Measurements from ENCODE around the gene GSTK1.
"Not testable (repeated sequence)": the region's sequence is repeated elsewhere in the genome, so short reads cannot be mapped to it uniquely, and the experiment has no call there.

The GSTK1 gene

GRCh38 chr7:143263266-143264195, at the start of gene GSTK1:
TSS of gene GSTK1 (plus strand) at chr7:143263441. CDS start at chr7:143263514, 73 bp downstream.
- ATAC-seq = peak; percentile 97

- not testable (repeated sequence) for ATAC-seq
Measured at GRCh38 chr7:143213478-143213877, 49.8 kb upstream of the GSTK1 start.

GRCh38 chr7:143214789-143215679, 48.2 kb upstream of the GSTK1 start:
- ATAC-seq = peak; percentile 45 to 63

GRCh38 chr7:143216151-143216550, 47.1 kb upstream of the GSTK1 start:
- no peak for ATAC-seq

- ATAC-seq = no peak
Measured at GRCh38 chr7:143216686-143217085, 46.6 kb upstream of the GSTK1 start.

- no peak for ATAC-seq
Measured at GRCh38 chr7:143217806-143218205, 45.4 kb upstream of the GSTK1 start.

GRCh38 chr7:143221286-143221685, 42.0 kb upstream of the GSTK1 start:
- no peak for ATAC-seq

- no peak for ATAC-seq
Measured at GRCh38 chr7:143221737-143222136, 41.5 kb upstream of the GSTK1 start, which contains the start of gene TAS2R40. TSS of gene TAS2R40 (plus strand) at chr7:143222037. CDS start at chr7:143222079, 42 bp downstream.

GRCh38 chr7:143222782-143223181, 40.5 kb upstream of the GSTK1 start:
- ATAC-seq = no peak

GRCh38 chr7:143223784-143224183, 39.5 kb upstream of the GSTK1 start:
- ATAC-seq = no peak

GRCh38 chr7:143225047-143225446, 38.2 kb upstream of the GSTK1 start:
- ATAC-seq = no peak

GRCh38 chr7:143227806-143228205, 35.4 kb upstream of the GSTK1 start:
- ATAC-seq = no peak

GRCh38 chr7:143229054-143229790, 34.0 kb upstream of the GSTK1 start:
- no peak for ATAC-seq

GRCh38 chr7:143230602-143231457, 32.4 kb upstream of the GSTK1 start:
- ATAC-seq = no peak

- ATAC-seq = no peak
Measured at GRCh38 chr7:143233816-143234532, 29.3 kb upstream of the GSTK1 start.

- ATAC-seq = no peak
Measured at GRCh38 chr7:143234533-143234875, 28.7 kb upstream of the GSTK1 start.

GRCh38 chr7:143235561-143235960, 27.7 kb upstream of the GSTK1 start:
- no peak for ATAC-seq

- no peak for ATAC-seq
Measured at GRCh38 chr7:143236408-143236990, 26.7 kb upstream of the GSTK1 start.

- no peak for ATAC-seq
Measured at GRCh38 chr7:143237366-143237765, 25.9 kb upstream of the GSTK1 start.

GRCh38 chr7:143238289-143238980, 24.8 kb upstream of the GSTK1 start:
- no peak for ATAC-seq

All from activated CD4-positive, CD25-positive, alpha-beta regulatory T cell treated with anti-CD3 and anti-CD28 coated beads, Interleukin-2, amount 50 U/mL, for 24 hours (primary cell).